K562 (cell line): ENCODE data around the gene NPB. TPM values are rescaled to one million over a fixed set of nuclear protein-coding genes. Genes with fewer than 3 reads are reported as not detected.
A peak's percentile ranks its signal among the peaks of the same experiment; 100 is the strongest.

Experiments
- ARID4B ChIP-seq: sonication (generic); formaldehyde crosslinking; IDR thresholded peaks from 2 replicates; pipeline ENCODE4 v1.8.0; 2022; ENCODE audit warnings: mild to moderate bottlenecking, missing genetic modification reagents
- CREBBP ChIP-seq: IDR thresholded peaks from one replicate; pipeline ENCODE4 v1.6.1; 2012; ENCODE audit warnings: low read depth, mild to moderate bottlenecking, control low read depth, inconsistent platforms, low read length
- FOXJ3 ChIP-seq: sonication (generic); formaldehyde crosslinking; IDR thresholded peaks from 2 replicates; pipeline ENCODE4 v1.4.0; 2020; ENCODE audit warnings: mild to moderate bottlenecking, missing genetic modification reagents
- L3MBTL2 ChIP-seq: fragments of 450-650 bp; IDR thresholded peaks from 2 replicates; pipeline ENCODE4 v1.6.1; 2016; ENCODE audit warnings: mild to moderate bottlenecking, moderate library complexity
- MCM7 ChIP-seq, 2 experiments: fragments of 450-650 bp; IDR thresholded peaks; 2 replicates each; pipeline ENCODE4 v1.6.1; 2016 to 2018
- MNT ChIP-seq, 2 experiments: fragments of 450-650 bp; conservative IDR thresholded peaks; 2 replicates each; pipeline ENCODE4 v1.6.1; 2017; ENCODE audit warnings: mild to moderate bottlenecking in 2 of 2, moderate library complexity in 2 of 2
- OTX1 ChIP-seq: fragments of 450-650 bp; formaldehyde crosslinking; IDR thresholded peaks from 2 replicates; pipeline ENCODE4 v1.4.0; 2022; ENCODE audit warnings: mild to moderate bottlenecking
- POU5F1 ChIP-seq: fragments of 150-350 bp; IDR thresholded peaks from 2 replicates; pipeline ENCODE4 v1.6.1; 2014; ENCODE audit warnings: borderline replicate concordance, low read length, low read depth, mild to moderate bottlenecking; ENCODE audit not compliant: partially characterized antibody
- TARDBP ChIP-seq: fragments of 450-650 bp; IDR thresholded peaks from 2 replicates; pipeline ENCODE4 v1.6.1; 2016
- TRIM24 ChIP-seq, 2 experiments: fragments of 450-650 bp; IDR thresholded peaks; 2 replicates each; pipeline ENCODE4 v1.6.1; 2016
- ZBTB2 ChIP-seq: fragments of 450-650 bp; IDR thresholded peaks from 2 replicates; pipeline ENCODE4 v1.6.1; 2016; ENCODE audit warnings: antibody characterized with exemption
- ZBTB5 ChIP-seq: fragments of 450-650 bp; IDR thresholded peaks from 2 replicates; pipeline ENCODE4 v1.6.1; 2017; ENCODE audit warnings: antibody characterized with exemption
- ZSCAN29 ChIP-seq: fragments of 450-650 bp; IDR thresholded peaks from 2 replicates; pipeline ENCODE4 v1.6.1; 2017
- polyA plus RNA-seq, 8 experiments: library from polyadenylated mRNA; depleted of rRNA in 4 of 8; stranded (reverse) in 5 of 8; unstranded in 3 of 8; fragments of >200 nt; fragmentation: Nextera tagmentation in 2 of 8; fragmentation: Illumina TruSeq in 1 of 8; extraction: Ambion mirVana in 2 of 8; extraction: Trizol in 1 of 8; gene quantifications; 2 replicates each; pipeline versions ENCODE4 v1.2.1 to v1.2.3, GENCODE V29; 2011 to 2014; ENCODE audit warnings: inconsistent platforms in 1 of 8, missing spikeins in 1 of 8
- total RNA-seq, 7 experiments: library from RNA; depleted of rRNA in 6 of 7; stranded (reverse); fragments of >200 nt in 6 of 7; fragmentation: Illumina TruSeq in 2 of 7; extraction: Trizol in 2 of 7; gene quantifications; 2 replicates each; pipeline versions ENCODE4 v1.2.1 to v1.2.3, GENCODE V29; 2011 to 2021; ENCODE audit warnings: low replicate concordance in 1 of 7

The NPB gene
- total and polyA plus RNA-seq, 9 of the 15 experiments (the other 6 are each of a cell fraction or from before 2014, with no cell fraction given): 0.03 to 0.61 (median 0.14) TPM; not detected in 2

GRCh38 chr17:81860756-81861568, 41.1 kb upstream of the NPB start (continued):
- TF ChIP-seq ZBTB5: no peak
- no peak; the same call in 1 of the 2 replicates for TF ChIP-seq ARID4B (CRISPR knock-in tag)
- TF ChIP-seq ZBTB2: peak; percentile 80
- no peak for TF ChIP-seq TARDBP
- no peak for TF ChIP-seq FOXJ3 (CRISPR knock-in tag)
- peak; percentile 97 to 98 for TF ChIP-seq MNT (conservative IDR thresholded peaks at IDR 0.05)
- peak; percentile 99 for TF ChIP-seq OTX1 (CRISPR knock-in tag)
- no peak for TF ChIP-seq POU5F1
- TF ChIP-seq CREBBP: no peak
- no peak for TF ChIP-seq MCM7 (IDR thresholded peaks at IDR 0.05)
- TF ChIP-seq ZSCAN29: no peak
- TF ChIP-seq L3MBTL2: peak; percentile 98
- TF ChIP-seq TRIM24 (IDR thresholded peaks at IDR 0.05): no peak
